GM18502 (cell line): ENCODE measurements around the gene USP36.
A peak's percentile ranks its signal among the peaks of the same experiment; 100 is the strongest.

ENCODE experiments used
- ATAC-seq: cut with Tn5 transposase; IDR thresholded peaks from one replicate; pipeline ENCODE4 v1.9.1; 2021; ENCODE audit warnings: mild to moderate bottlenecking; ENCODE audit not compliant: unreplicated experiment, poor library complexity

USP36 gene

DNA sequence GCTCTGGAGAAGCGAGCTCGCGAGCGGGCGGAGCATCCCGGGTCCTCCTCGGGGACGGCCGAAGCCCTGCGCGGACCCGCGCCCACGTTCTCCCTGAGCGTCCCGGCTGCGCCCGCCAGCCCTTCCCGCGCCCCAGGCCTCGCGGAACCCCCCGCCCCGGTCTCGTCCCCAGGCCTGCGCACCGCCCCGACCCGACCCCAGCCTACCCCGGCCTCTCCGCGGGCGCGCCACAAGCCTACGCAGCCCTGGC is 159 bp downstream of the USP36 start:
- no peak for ATAC-seq

DNA sequence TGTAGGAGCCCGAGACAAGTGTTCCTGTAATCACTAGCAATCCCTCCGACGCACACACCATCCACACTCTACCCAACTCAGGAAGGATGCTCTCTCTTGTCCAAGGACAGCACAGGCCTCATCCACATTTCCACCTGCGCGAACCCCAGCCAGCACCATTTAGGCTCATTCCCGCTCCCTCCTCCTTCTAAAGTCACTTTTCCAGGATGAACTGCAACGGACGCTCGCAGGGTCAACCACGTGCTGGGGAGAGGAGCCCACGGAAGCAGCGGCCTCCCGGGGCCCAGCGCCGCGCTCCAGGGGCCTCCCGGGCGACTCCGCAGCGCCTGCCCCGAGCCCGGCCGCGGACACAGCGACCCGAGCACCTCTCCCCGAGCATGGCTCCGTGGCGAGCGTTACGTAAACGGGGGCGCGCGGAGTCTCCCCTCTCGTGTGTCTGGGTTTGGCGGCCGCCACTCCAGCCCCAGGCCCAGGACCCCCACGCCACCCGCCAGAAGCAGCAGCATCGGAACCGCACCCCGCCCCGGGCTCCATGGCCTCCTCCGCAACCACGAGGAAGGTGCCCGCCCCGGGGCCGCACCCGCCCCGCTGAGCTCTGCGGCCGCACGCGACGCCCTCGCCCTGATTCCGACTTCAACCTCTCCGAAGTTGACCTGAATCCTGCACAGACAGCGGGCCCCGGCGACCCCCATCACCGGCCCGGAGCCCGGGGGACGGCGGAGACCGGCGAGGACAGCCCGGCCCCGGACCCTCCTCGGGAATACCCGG is 668 bp downstream of the USP36 start:
- ATAC-seq = peak; percentile 8

DNA sequence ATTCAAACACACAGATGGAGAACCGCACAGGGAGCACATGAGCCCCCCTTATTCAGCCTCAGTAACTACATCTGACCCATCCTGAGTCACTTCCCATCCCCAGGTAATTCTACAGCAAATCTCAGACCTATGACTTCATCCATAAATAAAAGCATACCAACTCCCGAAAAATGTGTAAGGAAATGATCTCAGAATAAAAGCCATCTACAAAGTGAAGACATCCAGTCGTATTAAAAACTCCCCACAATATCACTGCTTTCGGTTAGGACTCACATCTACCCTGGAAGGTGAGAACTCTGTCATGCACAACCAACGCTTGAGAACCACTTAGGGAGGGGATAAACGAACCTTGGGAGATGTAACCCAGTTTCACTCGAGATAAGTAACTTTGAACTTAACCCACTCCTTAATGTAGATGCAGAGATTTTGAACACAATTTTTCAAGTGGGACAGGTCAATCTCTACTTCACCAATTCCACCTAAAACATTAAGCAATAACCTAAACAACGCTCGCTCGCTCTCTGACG is 1.3 kb downstream of the USP36 start:
- ATAC-seq = no peak

DNA sequence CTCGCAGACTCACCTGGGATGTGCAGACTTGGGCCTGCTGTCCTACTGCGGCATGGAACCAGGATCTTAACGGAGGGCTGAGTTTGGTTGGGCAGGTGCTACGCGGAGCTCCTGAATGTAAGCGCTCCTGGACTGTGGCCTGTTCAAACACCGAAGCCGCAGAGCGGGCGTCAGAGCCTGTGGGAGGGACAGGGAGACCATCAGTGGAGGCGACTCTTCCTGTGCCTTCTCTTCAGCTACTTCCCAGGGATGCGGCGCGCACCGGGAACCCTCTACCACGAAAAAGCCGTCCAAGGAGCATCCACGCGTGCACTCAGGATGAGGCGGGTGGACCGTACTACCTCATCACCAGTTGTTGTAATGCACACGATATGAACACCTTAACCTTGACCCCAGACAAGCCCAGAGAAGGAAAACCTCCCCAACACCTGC is 2.0 kb downstream of the USP36 start:
- ATAC-seq = no peak

DNA sequence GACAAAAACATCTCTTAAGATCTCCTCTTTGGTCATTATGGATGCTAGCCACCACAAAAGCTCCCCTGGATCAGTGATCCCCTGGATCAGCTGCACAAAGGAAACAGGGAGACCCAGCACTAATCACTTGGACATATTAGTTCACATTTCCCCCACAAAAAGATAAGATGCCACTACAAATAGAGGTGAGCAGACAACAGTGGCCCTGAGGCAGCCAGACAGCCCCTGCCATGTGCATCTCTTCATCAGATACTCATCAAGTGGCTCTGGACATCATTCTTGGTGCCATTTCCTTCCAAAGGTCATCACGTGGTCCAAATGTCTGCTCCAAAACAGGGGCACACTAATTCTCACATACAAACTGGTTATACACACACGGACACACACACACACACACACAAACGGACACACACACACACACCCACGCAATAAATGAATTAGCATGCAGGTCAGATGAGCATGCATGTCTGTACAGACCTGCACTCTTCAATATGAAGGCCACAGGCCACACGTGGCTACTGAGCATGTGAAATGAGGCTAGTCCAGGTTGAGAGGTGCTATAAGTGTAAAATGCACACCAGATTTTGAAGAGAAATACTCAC is 4.1 kb downstream of the USP36 start:
- no peak for ATAC-seq

DNA sequence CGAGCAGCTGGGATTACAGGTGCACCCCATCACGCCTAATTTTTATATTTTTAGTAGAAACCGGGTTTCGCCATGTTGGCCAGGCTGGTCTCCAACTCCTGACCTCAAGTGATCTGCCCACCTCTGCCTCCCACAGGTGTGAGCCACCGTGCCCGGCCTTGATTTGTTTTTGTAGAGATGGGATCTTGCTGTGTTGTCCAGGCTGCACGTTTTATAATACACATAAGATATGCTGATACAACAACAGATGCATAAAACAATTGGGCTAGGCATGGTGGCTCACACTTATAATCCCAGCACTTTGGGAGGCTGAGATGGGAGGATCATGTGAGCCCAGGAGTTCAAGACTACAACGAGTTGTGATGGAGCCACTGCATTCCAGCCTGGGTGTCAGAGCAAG is 6.0 kb downstream of the USP36 start:
- no peak for ATAC-seq

DNA sequence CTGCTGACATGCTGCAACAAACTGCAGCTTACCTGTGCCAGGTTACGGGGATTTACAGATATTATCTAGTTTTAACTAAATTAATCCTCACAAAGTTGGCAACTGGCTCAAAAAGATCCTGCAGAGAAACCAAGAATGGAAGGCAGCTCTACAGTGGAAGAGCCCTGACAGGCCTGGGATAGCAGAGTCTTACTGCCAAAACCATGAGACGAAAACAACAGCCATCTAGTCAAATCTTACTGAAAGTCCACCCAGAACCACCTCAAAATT is 8.1 kb downstream of the USP36 start:
- ATAC-seq = no peak

DNA sequence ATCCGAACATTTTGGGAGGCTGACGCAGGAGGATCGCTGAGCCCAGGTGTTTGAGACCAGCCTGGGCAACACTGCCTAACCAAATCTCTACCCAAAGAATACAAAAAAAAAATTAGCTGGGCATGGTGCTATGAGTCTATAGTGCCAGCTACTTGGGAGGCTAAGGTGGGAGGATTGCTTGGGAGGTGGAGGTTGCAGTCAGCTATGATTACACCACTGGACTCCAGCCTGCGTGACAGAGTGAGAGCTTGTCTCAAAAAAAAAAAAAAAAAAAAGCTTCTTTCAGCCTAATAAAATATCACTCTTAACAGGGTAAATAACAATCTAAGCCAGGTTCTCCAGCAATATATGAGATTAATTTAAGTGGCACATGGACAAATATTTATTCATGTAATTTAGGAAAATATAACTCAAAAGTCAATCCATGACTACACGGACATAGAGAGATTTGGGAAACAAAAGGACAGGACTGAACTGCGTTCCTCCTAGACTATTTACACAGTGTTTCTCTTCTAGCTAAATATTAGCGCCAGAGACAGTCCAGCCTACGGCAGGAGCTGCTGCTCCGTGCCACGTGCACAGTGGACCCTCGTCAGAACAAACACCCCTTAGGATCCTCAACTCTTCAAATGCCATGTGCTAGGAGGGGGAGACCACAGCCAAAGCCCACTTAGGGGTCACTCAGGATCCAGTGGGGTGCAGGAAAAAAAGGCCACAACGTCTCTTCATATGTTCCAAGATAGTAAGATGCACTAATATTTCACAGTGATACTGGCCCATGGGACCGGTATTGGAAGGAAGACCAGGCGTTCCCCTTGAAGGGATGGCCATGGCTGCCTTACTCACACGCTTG is 8.7 kb downstream of the USP36 start:
- ATAC-seq = no peak

DNA sequence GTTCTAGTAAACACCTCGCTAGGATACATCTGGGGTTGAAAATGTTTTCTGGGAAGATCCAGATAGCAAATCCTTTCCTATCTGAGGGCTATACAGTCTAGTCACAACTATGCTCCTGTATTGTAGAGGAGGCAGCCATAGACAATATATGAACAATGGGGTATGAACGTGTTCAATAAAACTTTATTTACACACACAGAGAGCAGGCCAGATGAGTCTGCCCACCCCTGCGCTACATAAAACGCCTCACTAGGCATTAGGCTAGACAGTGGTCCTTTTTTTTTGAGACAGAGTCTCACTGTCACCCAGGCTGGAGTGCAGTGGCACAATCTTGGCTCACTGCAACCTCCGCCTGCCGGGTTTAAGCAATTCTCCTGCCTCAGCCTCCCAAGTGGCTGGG is 11.1 kb downstream of the USP36 start:
- ATAC-seq = no peak

DNA sequence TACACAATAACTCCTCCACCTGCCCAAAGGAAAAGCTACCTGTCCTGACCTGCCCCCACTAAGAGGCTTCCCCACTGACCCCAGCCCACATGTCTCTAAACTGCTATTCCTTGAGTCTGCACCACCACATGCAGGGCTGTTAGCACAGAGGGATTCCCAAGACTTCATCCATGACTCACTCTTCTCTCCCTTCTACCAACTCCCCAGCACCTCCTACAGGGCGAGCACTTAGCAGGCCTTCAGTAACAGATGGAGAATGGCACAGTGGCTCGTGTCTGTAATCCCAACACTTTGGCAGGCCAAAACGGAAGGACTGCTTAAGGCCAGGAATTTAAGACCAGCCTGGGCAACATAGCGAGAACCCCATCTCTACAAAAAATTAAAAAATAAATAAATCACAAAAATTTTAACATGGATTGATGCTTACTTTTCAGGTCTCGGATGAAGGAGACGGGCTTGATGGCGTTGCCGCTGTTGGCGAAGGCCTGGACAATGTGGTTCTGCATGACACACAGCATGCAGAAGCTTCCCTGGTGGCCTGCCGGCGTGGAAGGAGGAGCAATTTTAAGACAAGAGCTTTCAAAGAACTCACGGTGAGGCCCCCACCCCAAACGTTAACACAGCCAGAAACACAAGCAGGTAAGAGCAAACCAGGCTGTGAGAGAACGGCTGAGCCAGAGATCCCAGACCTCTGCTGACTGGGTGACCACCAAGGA is 12.0 kb downstream of the USP36 start:
- no peak for ATAC-seq

DNA sequence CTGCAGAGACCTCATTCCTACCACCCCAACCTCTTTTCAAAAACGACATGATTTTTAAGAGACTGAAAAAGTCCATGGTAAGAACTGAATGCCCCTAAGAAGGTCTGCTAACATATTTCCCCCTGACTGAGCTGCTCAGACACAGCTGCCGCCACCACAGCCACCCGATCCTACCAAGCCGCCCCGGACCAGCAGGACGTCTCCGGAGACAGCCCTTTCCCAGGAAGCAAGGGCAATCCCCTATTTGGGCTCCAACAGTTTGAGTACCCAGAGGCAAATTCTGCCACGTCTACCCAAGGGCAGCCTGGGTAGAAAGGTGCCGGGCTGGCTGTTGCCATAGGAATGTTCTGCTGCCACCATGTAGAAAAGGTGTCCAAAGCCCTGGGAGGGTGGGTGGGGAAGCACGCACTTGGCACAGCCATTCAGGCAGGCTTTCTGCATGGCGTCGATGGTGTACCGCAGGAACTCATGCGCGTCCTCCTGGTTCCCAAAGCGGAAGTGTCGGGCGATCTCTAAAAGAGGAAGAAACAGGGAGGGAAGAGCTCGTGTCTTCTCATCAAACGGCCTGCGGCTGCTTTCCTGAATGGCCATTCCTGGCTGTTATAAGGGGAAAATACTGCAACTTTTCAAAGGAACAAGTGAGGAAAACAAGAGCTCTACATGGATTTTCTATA is 13.6 kb downstream of the USP36 start:
- ATAC-seq = no peak

DNA sequence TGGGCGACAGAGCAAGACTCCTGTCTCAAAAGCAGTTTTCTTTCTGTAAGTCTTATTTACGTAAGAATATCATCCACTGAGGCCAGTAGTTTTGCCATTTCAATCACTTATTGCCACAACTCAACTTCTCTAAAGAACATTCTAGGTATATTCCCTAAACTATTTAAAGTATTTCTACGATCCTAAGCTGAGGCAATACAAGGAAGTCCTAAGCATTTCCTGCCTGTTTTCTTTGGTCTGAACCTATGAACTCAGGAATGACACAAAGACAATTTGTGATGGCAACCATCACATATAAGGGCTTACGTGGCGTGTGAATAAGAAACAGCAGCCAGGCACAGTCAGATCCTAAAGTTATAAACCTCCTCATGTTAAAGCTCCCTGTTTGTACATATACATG is 14.2 kb downstream of the USP36 start:
- ATAC-seq = no peak

DNA sequence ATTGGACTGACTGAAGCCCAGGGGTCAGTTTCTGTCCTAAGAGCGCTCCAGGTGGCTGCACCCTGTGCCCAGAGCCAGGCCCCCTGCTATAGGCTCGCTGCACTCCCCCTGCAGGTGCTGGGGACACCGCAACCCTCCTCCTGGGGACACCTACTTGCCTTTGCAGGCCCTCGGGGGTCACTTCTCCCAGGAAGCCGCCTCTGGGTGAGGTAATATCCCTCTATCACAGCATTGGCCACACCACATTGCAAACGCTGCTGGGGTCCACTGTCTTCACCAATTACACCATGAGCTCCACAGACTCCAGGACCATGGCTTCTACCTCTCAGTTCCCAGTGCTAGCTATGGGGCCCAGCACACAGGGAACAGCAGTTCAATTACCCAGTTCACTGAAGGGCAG is 14.9 kb downstream of the USP36 start:
- ATAC-seq = no peak

DNA sequence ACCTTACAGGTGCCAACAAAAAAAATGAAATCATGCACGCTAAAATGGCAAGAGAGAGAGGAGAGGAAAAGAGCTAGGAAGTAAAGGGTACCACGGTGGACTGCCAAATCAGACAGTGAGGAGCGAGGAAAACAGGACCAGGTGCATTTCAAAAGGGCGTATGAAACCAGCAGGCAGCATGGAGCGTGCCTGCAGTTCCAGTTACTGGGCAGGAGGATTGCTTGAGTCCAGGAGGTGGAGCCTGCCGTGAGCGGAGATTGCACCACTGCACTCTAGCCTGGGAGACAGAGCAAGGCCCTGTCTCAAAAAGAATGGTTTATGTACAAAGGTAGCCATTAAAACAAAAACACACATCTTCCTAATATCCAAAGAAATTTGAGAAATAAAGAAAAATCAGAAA is 16.4 kb downstream of the USP36 start:
- no peak for ATAC-seq

DNA sequence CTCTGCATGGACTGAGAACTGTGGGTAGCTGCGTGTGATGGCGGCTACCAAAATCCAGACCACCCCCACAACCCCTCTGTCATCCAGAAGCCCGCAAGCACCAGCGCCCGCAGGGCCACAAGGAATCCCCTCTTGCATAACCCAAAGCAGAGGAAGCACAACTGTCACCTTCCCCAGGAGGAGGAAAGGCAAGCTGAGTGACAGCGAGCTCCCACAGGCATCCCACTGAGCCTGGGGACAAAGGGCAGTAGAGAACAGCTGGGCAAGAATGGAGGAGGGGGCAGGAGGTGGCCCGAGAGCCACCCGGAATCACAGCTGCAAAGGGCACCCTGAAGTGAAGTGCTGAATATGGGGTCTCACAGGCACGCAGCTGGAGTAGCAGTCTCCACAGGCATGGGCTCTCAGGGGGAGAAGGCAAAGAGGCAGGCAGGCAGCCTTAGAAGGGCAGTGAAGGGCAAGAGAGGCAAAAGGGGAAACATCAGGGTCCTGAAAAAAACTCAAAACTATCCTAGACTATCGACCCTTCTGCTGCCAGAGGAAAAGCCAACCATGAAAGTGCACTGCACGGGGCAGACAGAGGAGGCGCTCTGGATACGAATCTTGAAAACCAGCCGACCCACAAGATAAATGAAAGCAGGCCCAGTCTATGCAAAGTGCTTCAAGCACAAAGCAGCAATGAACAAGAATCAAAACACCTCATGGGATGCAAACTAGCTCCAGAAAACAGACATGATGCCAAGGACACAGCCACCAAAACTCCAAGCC is 17.1 kb downstream of the USP36 start:
- ATAC-seq = no peak

DNA sequence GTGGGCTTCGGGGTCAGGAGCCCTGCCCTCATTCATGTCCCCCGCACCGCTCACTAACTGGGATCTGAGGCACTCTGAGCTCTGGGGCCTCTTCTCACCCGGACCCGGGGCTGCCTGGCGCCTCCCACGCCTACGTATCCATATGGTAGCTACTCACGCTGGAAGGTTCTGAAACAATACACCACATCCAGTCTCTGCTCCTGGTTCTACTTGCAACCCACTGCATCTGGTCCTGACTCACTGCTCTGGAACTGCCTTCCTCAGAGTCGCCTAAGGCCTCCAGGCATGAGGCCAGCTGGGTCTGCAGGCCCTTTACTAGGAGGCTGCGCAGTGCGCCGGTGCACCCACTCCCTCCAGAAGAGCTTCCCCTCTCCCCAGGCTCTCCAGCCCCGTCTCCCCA is 18.1 kb downstream of the USP36 start:
- no peak for ATAC-seq

DNA sequence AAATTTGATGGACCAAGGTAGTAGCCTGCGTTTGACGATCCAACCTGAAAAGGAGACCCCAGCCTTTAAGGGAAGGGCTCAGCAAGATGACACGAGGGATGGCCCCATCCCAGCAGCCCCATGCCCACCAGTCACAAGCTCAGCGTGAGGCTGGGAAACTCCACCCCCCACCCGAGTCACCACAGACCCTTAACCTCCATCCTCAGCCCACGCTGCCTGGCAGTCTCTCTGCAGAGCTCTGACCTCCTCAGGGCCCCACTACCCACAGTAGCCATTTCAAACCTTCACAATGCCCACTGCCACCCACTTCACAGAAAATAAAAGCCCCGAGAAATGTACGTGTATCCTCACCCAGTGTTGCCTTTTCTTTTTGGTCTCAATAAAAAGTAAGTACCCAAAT is 18.7 kb downstream of the USP36 start:
- ATAC-seq = no peak

DNA sequence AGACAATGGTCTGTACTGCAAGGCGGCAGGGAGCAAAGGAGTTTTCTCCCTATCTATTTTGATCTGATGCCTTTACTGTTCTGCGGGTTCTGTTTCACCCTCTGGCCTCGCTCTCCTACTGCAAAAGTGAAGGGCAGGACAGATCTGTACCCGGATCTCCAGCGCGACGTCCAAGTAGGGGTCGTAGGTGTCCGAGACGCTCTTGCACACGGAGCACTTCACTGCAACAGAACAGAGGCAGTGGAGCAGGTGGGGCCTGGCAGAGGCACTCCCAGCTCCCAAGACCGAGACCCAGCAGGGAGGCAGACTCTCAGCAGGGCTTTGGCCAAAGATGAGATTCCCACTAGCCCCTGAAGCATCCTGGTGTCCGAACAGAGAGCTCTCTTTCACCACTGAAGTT is 19.8 kb downstream of the USP36 start:
- ATAC-seq = no peak

DNA sequence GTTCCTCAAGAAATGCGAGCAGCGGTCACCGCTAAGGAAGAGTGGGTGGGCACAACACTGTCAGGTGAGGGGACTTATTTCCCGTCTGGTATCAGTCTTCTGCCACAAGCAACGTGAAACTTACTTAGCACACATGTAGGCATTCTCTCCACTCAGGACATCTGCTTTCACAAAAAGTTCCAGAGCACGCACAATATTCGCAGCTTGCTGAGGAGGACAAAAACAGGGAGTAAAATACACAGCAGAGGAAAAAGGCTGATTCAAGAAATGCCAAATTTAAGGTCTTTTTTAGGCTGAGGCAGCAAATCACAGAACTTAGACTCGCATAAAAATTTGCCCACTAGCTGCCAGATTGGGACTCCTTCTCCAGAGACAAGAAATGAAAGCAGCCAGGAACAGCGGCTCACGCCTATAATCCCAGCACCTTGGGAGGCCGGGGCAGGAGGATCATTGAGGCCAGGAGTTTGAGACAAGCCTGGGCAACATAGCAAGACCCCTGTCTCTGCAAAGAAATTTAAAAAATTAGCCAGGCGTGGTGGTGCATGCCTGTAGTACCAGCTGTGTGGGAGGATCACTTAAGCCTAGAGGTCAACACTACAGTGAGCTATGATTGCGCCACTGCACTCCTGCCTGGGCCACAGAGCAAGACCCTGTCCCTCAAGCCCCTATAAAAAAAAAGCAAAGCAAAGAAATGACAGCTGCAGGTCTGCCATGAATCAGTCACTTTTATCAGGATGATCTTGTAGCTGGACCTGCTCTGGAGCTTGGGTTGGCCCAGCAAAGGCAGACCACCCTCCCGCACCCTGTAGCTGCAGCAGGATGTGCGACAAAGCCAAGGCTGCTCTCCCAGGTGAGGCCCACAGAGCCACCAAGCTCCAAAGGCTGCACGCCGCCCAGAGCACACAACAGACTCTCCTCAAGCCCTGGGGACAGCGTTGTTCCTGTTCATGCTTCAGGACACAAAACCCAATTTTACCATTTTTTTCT is 20.5 kb downstream of the USP36 start:
- no peak for ATAC-seq
